Activated CD8-positive, alpha-beta memory T cell treated with anti-CD3 and anti-CD28 coated beads, Interleukin-2, amount 10 ng/mL, durations not matched to agents 7 days and 5 days (primary cell): ENCODE data around the gene MYLK4. TPM values are rescaled to one million over a fixed set of nuclear protein-coding genes. Genes with fewer than 3 reads are reported as not detected.

Experiments used
- ATAC-seq: fragments of 150-1000 bp; cut with Tn5 transposase; one replicate; pipeline ENCODE4 v1.10.0; 2021; ENCODE audit warnings: moderate library complexity
- CTCF ChIA-PET: fragments of 350-600 bp; sonication (Branson Sonifier 250); formaldehyde crosslinking; loops from one replicate; lab custom pipeline; 2021; ENCODE audit warnings: antibody characterized with exemption; lab: Charles Lee
- DNase-seq: peaks from one replicate; pipeline ENCODE4 v3.0.0-alpha.2; 2020
- H3K27ac Mint-ChIP-seq: one replicate; pipeline ENCODE4 v1.8.0; 2021; ENCODE audit warnings: mild to moderate bottlenecking, mixed read lengths
- H3K27me3 Mint-ChIP-seq: one replicate; pipeline ENCODE4 v1.8.0; 2021; ENCODE audit warnings: mixed read lengths
- H3K36me3 Mint-ChIP-seq: one replicate; pipeline ENCODE4 v1.8.0; 2021; ENCODE audit warnings: mild to moderate bottlenecking, mixed read lengths
- H3K4me1 Mint-ChIP-seq: one replicate; pipeline ENCODE4 v1.8.0; 2021; ENCODE audit warnings: mixed read lengths
- H3K4me3 Mint-ChIP-seq: one replicate; pipeline ENCODE4 v1.8.0; 2021; ENCODE audit warnings: mild to moderate bottlenecking, moderate library complexity, mixed read lengths
- H3K9me3 Mint-ChIP-seq: one replicate; pipeline ENCODE4 v1.8.0; 2022; ENCODE audit warnings: low read depth, mixed read lengths
- total RNA-seq, 2 experiments: library from RNA; stranded (reverse); gene quantifications; one replicate each; pipeline ENCODE4 v1.2.3, GENCODE V29; 2021

MYLK4 gene
- total RNA-seq, result under 1 TPM; 0.18 to 0.23 TPM

DNA sequence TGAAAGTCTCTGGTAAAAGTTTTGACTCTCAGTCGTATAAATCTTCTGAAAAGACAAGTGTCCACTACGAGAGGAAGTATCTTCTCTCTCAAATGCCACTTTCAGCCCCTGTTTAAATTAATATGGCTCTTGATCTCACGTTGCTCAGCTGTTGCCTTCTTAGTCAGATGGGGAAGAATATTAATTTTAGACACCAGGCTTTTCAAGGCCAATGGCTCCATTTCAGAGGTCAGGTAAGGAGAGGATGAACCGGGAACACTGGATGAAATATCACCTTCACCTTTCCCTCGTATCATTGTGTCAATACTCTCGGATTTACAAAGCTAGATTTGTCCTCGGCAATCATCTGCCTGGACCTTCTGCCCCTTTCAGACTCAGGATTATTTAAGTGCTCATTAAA lies at the start of gene MYLK4:
MYLK4 (minus strand) TSS at position 91 of the 400 bp plus-strand sequence. CDS start 1,628 bp downstream, outside the sequence.
- H3K9me3 Mint-ChIP-seq, result no peaks in the 10 kb centered on the region
- CTCF ChIA-PET, result interaction anchor here (0.6 to 4.7 kb wide), 15 partner anchors 11 to 1154 kb away, joined by 3 to 83 read pairs (median 5); partner anchors contain the start of gene WRNIP1
- no peak within 1 kb of the TSS for H3K4me3 Mint-ChIP-seq
- no peak within 1 kb of the TSS for H3K27ac Mint-ChIP-seq
- H3K27me3 Mint-ChIP-seq, result peaks cover 53% of the 10 kb centered on the region
- DNase-seq (no peak), ATAC-seq (no peak)
- peaks cover 2% of the 10 kb centered on the region for H3K36me3 Mint-ChIP-seq
- H3K4me1 Mint-ChIP-seq, result peaks cover 16% of the 10 kb centered on the region

DNA sequence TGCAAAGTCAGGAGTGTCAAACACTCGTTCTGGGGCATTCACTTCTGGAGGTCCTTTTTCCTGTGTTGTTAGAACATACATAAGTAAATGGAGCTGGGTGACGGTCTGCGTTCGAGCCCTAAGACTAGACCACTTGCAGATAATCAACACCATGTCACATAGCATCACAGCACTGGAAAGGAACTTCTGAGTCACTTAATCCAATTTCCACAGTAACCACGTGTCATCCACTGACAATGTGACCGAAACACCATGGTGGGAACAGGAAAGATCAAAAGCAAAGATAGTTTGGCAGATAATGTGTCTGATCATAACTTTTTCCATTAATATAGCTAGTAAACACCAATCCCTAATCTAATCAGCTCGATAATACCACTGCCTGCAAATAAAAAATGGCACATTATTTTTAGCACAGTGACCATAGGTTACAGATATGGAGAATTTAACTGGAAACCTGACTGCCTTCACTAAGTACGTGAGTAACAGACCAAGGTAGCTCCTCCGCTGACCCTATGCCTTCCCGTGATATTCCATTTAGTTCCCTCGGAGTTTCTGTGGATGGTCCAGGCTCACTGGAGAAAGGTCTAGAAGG lies 49.3 kb upstream of the MYLK4 start:
- H3K36me3 Mint-ChIP-seq, result no peaks in the 10 kb centered on the region
- DNase-seq (no peak), ATAC-seq (peak; percentile 64)
- CTCF ChIA-PET, result interaction anchor here (0.9 kb wide), 1 partner anchor 42 kb away, joined by 3 read pairs; the partner anchor contains the start of gene SERPINB1
- H3K4me3 Mint-ChIP-seq, result no peak overlapping the region
- H3K9me3 Mint-ChIP-seq, result no peaks in the 10 kb centered on the region
- H3K27me3 Mint-ChIP-seq, result no peaks in the 10 kb centered on the region
- no peak overlapping the region for H3K27ac Mint-ChIP-seq
- peaks cover 28% of the 10 kb centered on the region for H3K4me1 Mint-ChIP-seq

DNA sequence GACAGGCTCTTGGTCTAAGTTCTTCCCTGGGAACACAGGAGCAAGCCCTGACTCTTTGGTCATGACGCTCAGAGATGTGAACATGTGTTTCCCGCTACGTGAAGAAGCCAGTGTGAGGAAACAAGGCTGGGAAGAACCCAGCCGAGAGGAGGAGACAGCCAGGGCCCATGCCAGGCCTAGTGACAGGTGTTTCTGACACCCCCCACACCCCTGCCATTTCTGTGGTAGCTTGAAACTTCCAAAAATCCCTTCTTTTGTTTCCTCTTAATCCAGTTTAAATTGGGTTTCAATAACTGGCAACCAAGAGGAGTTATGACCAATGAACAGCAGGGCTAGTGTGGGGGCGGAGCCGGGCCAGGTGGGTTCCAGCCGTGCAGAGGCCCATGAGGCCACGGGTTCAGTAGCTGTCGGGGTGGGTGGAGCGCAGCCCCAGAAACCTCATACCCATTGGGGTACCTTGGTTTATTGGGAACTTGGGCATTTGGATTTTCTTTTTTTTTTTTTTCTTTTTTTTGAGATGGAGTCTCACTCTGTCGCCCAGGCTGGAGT lies 47.9 kb upstream of the MYLK4 start:
- H3K27me3 Mint-ChIP-seq, result no peaks in the 10 kb centered on the region
- DNase-seq, result no peak
- no peaks in the 10 kb centered on the region for H3K36me3 Mint-ChIP-seq
- no peak overlapping the region for H3K27ac Mint-ChIP-seq
- H3K4me3 Mint-ChIP-seq, result no peak overlapping the region
- no peak for ATAC-seq
- H3K9me3 Mint-ChIP-seq, result no peaks in the 10 kb centered on the region
- CTCF ChIA-PET, result interaction anchor here (0.9 to 2.2 kb wide), 4 partner anchors 26 to 134 kb away, joined by 3 to 9 read pairs (median 4); no protein-coding TSS in a partner anchor
- peaks cover 36% of the 10 kb centered on the region for H3K4me1 Mint-ChIP-seq

DNA sequence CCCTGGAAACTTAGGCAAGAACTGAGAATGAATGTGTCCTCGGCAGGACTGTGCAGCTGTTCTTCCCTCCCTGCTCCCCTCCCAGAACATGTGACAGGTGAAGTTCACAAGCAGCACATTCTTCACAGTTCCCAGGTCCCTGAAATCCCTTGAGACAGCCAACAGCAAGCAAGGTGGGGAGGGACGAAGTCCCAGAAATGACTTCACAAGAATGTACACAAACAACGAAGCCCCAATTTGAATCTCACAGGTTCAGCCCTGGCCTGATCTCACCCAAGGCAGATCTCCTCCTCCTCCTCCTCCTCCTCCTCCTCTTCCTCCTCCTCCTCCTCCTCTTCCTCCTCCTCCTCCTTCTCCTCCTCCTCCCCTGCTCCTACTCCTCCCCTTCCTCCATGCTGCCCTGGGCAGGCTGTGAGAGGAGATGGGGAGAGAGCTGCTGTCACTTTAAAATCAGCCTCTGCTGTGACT lies 46.9 kb upstream of the MYLK4 start:
- Mint-ChIP-seq H3K4me3 (no peak overlapping the region), H3K27ac (no peak overlapping the region), H3K9me3 (no peaks in the 10 kb centered on the region), H3K27me3 (no peaks in the 10 kb centered on the region), H3K4me1 (peaks cover 47% of the 10 kb centered on the region), H3K36me3 (no peaks in the 10 kb centered on the region)
- DNase-seq (no peak), ATAC-seq (no peak)
- CTCF ChIA-PET, result interaction anchor here (0.9 to 2.2 kb wide), 5 partner anchors 14 to 155 kb away, joined by 3 to 9 read pairs (median 4); no protein-coding TSS in a partner anchor

DNA sequence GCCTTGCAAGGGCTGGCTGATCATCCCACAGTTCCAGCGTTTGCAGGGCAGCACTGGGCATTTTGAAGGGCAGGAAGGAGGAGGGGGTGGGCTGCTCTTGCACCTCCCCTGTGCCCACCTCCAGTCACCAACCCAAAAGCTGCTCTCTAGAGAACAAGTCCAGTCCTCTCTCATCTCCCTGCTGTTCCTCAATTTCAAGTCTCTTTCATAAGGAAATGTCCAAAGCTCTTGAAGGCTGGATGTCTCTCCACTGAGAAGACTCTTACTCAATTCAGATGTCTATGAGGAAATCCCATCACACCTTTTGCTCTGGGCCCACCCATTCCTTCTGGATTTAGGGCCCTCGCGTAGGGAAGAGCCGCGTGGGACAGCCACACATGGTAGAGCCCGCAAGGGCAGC lies 46.1 kb upstream of the MYLK4 start:
- Mint-ChIP-seq H3K4me3 (no peak overlapping the region), H3K4me1 (peaks cover 52% of the 10 kb centered on the region), H3K9me3 (no peaks in the 10 kb centered on the region), H3K27ac (no peak overlapping the region), H3K36me3 (no peaks in the 10 kb centered on the region), H3K27me3 (no peaks in the 10 kb centered on the region)
- ATAC-seq (no peak), DNase-seq (no peak)
- CTCF ChIA-PET, result interaction anchor here (0.9 to 2.2 kb wide), 4 partner anchors 13 to 156 kb away, joined by 3 to 9 read pairs (median 4); no protein-coding TSS in a partner anchor

DNA sequence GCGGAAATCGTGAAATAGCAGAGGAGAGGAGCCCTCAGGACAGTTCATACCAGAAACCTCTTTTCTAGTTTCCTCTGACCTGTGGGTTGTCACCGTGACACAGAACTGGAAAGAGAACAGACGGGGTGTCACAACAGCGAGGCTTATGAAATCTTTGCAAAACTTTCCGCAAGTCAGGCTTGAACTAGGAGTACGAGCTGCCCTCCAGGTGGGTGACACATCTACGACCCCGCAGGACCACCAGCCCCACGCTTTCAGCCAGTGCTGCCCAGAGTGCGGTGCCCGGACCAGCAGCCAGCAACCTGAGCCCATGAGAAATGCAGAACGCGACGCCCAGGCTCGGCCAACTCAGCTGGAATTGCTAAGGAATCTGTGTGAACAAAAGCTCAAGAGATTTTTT lies 45.2 kb upstream of the MYLK4 start:
- ATAC-seq (no peak), DNase-seq (no peak)
- CTCF ChIA-PET, result no interaction called here
- Mint-ChIP-seq H3K36me3 (no peaks in the 10 kb centered on the region), H3K27me3 (no peaks in the 10 kb centered on the region), H3K4me3 (no peak overlapping the region), H3K27ac (no peak overlapping the region), H3K4me1 (peaks cover 59% of the 10 kb centered on the region), H3K9me3 (no peaks in the 10 kb centered on the region)

DNA sequence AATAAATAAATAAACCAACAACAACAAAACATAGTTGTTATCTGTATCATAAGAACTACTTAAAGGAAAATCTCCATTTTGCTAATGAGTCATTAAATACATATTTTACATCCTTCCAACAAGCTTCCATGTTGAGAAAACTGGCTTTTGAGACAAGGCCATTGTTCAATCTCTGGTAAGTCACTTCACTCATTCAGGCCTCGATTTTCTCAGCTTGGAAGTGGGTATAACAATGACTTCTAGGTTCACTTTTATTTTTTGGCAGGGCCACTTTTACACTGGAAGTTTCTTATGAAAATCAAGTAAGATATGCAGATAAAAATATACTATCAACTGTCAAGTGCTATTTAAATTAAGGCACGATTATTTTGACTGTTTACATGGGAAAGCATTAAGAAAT lies 44.4 kb upstream of the MYLK4 start:
- Mint-ChIP-seq H3K4me3 (no peak overlapping the region), H3K4me1 (peaks cover 56% of the 10 kb centered on the region), H3K36me3 (no peaks in the 10 kb centered on the region), H3K9me3 (no peaks in the 10 kb centered on the region), H3K27me3 (no peaks in the 10 kb centered on the region), H3K27ac (no peak overlapping the region)
- CTCF ChIA-PET, result interaction anchor here (1.4 to 1.8 kb wide), 2 partner anchors 51 to 139 kb away, joined by 4 read pairs; no protein-coding TSS in a partner anchor
- ATAC-seq (no peak), DNase-seq (no peak)

DNA sequence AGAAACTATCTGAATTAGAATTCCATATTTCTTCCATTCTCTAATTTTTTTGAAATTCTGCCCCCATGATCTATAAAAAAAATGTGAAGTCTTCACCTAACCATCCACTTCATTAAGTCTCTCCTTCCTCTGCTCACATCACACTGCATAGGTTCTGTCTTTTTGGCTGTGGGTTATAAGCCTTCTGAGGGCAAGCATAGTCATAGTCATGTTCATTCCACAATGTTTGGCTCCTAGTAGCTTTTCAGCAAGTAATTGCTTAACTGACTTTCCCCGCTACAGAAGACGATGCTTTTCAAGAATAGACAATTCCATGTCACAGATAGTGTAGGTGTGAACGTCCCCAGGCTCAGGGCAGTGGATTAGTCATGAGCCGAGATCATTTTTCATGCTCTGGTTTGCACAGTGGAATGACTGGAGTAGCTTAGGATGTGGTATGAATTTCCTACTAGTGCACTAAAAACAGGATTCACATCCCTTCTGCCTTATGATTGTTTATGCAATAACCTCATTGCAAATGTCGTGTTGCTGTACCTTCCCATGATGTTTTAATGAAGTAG lies 43.5 kb upstream of the MYLK4 start:
- ATAC-seq (no peak), DNase-seq (no peak)
- Mint-ChIP-seq H3K9me3 (no peaks in the 10 kb centered on the region), H3K4me1 (peaks cover 47% of the 10 kb centered on the region), H3K27ac (peak overlapping the region; percentile 85), H3K27me3 (no peaks in the 10 kb centered on the region), H3K36me3 (no peaks in the 10 kb centered on the region), H3K4me3 (no peak overlapping the region)
- CTCF ChIA-PET, result interaction anchor here (1.1 to 1.9 kb wide), 12 partner anchors 10 to 270 kb away, joined by 3 to 6 read pairs (median 4); partner anchors contain the start of genes SERPINB1 and WRNIP1

DNA sequence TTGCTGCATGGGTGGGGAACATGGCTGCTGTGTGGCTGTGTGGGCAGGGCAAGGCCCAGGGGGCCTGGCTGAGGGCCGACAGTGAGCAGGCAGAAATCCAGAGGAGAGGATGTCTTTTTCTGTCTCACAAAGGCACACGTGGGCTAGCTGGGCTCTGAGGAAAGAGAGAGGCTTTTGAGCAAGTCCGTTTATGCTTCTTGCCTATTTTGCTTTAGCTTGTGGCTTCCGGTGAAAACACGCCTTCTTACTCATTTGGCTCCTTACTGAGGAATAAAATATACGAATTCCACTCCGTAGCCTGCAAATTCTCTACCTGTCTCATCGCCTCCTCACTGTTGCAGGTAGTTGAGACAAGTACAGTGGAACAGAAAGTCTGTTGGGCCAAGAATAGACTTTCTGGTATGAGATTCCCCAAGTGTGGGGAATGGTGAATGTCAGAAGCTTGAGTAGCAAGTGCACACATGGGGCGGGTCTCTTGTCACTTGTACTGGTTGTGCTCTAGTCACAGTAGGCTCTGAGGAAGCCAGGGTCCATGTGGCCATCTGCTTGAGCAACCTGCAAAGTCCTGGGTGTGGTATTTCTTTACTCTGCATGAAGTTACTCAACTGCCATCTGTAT lies 42.9 kb upstream of the MYLK4 start:
- H3K9me3 Mint-ChIP-seq, result no peaks in the 10 kb centered on the region
- H3K4me1 Mint-ChIP-seq, result peaks cover 45% of the 10 kb centered on the region
- peak overlapping the region; percentile 85 for H3K27ac Mint-ChIP-seq
- H3K27me3 Mint-ChIP-seq, result no peaks in the 10 kb centered on the region
- H3K36me3 Mint-ChIP-seq, result no peaks in the 10 kb centered on the region
- CTCF ChIA-PET, result interaction anchor here (0.8 to 1.9 kb wide), 13 partner anchors 10 to 270 kb away, joined by 3 to 6 read pairs (median 4); partner anchors contain the start of genes SERPINB1 and WRNIP1
- ATAC-seq (peak; percentile 71), DNase-seq (peak; percentile 66)
- H3K4me3 Mint-ChIP-seq, result peak overlapping the region; percentile 20

DNA sequence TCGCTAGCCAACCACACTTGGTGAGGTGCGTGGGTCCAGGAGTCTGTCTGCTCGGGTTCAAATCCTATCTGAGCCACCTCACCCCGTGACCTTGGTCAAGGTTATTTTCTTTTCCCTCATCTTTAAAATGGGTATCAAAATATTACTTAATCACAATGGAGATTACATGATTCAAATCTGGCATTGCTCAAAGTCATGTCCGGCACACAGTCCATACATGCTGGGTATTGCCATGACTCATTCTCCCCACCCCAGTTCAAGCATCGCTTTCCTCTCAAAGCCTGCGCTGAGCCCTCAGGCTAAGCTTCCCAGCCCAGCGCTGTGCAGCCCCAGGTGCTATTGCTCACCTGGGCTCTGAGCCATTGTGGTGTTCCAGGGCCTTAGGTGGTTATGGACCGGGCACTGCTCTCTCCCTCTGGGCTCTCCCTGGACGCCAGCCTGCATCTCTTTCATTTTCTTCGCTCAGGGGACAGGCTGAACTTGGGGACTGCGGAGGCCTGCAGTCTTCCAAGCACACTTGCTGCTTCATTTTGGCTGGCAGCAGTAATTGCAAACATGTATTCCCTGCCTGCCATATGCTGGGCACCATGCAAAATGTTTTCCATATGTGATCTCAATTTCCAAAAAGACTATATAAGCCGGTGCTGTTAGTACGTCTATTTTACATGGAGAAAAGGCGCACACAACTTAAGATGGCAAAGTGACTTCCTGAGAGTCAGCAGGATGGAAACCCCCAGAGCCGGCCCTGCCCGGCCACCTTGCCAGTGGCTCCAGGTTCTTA lies 41.8 kb upstream of the MYLK4 start:
- DNase-seq, result no peak
- peaks cover 4% of the 10 kb centered on the region for H3K36me3 Mint-ChIP-seq
- H3K27me3 Mint-ChIP-seq, result no peaks in the 10 kb centered on the region
- no peak for ATAC-seq
- CTCF ChIA-PET, result interaction anchor here (1.1 to 3.8 kb wide), 16 partner anchors 19 to 196 kb away, joined by 4 to 53 read pairs (median 7); partner anchors contain the start of genes SERPINB1 and WRNIP1
- peaks cover 43% of the 10 kb centered on the region for H3K4me1 Mint-ChIP-seq
- no peak overlapping the region for H3K4me3 Mint-ChIP-seq
- H3K27ac Mint-ChIP-seq, result peak overlapping the region; percentile 85
- H3K9me3 Mint-ChIP-seq, result no peaks in the 10 kb centered on the region

DNA sequence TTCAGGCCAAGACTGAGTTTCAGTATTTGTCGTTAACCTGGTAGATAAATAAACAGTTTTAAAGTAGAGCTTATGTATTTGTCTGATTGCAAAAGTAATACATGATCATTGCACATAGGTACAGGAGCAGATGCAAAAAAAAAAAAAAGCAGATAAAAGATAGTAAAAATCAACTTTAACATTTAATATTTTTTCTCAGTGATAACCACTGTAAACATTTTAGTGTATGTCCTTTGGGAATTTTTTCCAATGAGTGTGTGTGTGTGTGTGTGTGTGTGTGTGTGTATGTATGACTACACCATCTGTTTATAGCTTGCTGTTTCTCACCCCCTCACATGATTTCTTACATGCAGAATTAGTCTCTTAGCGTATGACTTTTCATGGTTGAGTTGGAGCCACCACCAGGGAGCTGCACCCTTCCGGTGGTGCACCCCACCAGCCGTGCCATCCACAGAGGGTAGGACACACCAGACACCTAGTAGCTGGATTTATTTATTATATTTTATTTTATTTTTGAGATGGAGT lies 40.8 kb upstream of the MYLK4 start:
- Mint-ChIP-seq H3K27me3 (no peaks in the 10 kb centered on the region), H3K4me1 (peaks cover 37% of the 10 kb centered on the region), H3K4me3 (no peak overlapping the region), H3K36me3 (peaks cover 9% of the 10 kb centered on the region), H3K9me3 (no peaks in the 10 kb centered on the region), H3K27ac (peak overlapping the region; percentile 76)
- DNase-seq (no peak), ATAC-seq (no peak)
- CTCF ChIA-PET, result interaction anchor here (0.7 to 3.8 kb wide), 41 partner anchors 9 to 335 kb away, joined by 3 to 55 read pairs (median 5); partner anchors contain the start of genes MYLK4, SERPINB1 and WRNIP1
